ENCODE measurements around the gene PRDM2.

PRDM2 gene

GRCh38 chr1:13869172-13869797 is 169.3 kb downstream of the PRDM2 start:
- DNase-seq: no peak

DNA sequence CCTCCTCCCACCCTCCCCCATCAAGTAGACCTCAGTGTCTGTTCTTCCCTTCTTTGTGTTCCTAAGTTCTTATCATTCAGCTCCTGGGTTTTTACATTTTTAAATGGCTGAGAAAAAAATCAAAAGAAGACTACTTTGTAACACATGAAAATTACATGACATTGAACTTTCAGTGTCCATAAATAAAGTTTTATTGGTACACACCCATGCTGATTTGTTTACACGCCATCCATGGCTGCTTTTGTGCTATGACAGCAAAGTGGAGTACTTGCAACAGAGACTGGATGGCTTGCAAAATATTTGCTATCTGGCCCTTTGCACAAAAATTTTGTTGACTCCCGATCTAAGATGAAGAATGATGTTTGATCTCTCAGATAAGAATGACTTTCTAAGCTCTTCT is 171.4 kb downstream of the PRDM2 start:
- no peak for DNase-seq

DNA sequence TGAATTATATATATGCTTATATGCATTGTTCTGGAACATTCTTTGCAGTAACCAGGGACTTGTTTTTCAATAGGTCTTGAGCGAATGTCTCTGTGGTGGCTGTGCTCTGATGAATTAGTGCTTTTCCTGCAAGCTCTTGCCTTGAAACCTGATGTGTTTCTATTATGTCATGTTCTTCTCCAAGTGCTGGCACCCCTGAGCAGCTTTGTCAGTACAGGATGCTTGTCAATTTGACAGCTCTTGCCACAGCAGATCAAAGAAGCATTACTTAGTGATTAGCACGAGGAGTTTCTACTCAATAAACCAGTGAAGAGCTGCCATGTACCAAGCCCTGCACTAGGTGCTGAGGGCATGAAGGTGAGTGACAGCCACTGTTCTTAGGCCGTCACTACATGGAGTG is 171.9 kb downstream of the PRDM2 start:
- DNase-seq: no peak

- no peak for DNase-seq
These were observed 173.0 kb downstream of the PRDM2 start for GRCh38 chr1:13873032-13873431.

Data from CD4-positive, alpha-beta T cell treated with Interleukin-4 for 1 hour (primary cell).